ENCODE data around the gene ENG.
"Not testable (repeated sequence)": the region's sequence is repeated elsewhere in the genome, so short reads cannot be mapped to it uniquely, and the experiment has no call there.

The ENG gene

GRCh38 chr9:127789179-127789578 lies 65.3 kb downstream of the ENG start:
- no peak for DNase-seq

- DNase-seq, result no peak
These were observed 66.0 kb downstream of the ENG start for GRCh38 chr9:127788337-127789011.

GRCh38 chr9:127786773-127787104 lies 67.7 kb downstream of the ENG start:
- DNase-seq, result no peak

GRCh38 chr9:127785933-127786772 lies 68.3 kb downstream of the ENG start, which contains the start of gene CDK9:
TSS of gene CDK9 (plus strand) at chr9:127786034. CDS start at chr9:127786149, 115 bp downstream.
- peak; percentile 96 for DNase-seq

GRCh38 chr9:127785023-127785932 lies 69.2 kb downstream of the ENG start:
- peak; percentile 97 for DNase-seq

GRCh38 chr9:127783111-127784008 lies 71.1 kb downstream of the ENG start:
- no peak for DNase-seq

- no peak for DNase-seq
These were observed 72.7 kb downstream of the ENG start for GRCh38 chr9:127781806-127782205.

GRCh38 chr9:127780909-127781308 lies 73.5 kb downstream of the ENG start:
- not testable (repeated sequence) for DNase-seq

GRCh38 chr9:127780126-127780885 lies 74.2 kb downstream of the ENG start:
- DNase-seq, result no peak

- no peak for DNase-seq
These were observed 75.1 kb downstream of the ENG start for GRCh38 chr9:127779136-127779981.

GRCh38 chr9:127778280-127779135 lies 76.0 kb downstream of the ENG start, which contains the start of gene SH2D3C:
TSS of gene SH2D3C (minus strand) at chr9:127778666. CDS start at chr9:127778627, 39 bp downstream.
- no peak for DNase-seq

- DNase-seq, result no peak
These were observed 77.0 kb downstream of the ENG start for GRCh38 chr9:127777368-127777980.

GRCh38 chr9:127776924-127777289 lies 77.6 kb downstream of the ENG start:
- no peak for DNase-seq

GRCh38 chr9:127776195-127776923 lies 78.1 kb downstream of the ENG start:
- no peak for DNase-seq

GRCh38 chr9:127773981-127774380 lies 80.5 kb downstream of the ENG start:
- DNase-seq, result no peak

- DNase-seq, result no peak
These were observed 81.2 kb downstream of the ENG start for GRCh38 chr9:127773272-127773671.

GRCh38 chr9:127772603-127773002 lies 81.9 kb downstream of the ENG start:
- no peak for DNase-seq

- no peak for DNase-seq
These were observed 82.8 kb downstream of the ENG start for GRCh38 chr9:127771570-127772189.
